ENCODE measurements around the gene CTAGE15. TPM values are rescaled to one million over a fixed set of nuclear protein-coding genes. Genes with fewer than 3 reads are reported as not detected.
"Not testable (repeated sequence)": the region's sequence is repeated elsewhere in the genome, so short reads cannot be mapped to it uniquely, and the experiment has no call there.

Gene CTAGE15
- 2.9 TPM for total RNA-seq

- not testable (repeated sequence) for DNase-seq (ENCODE audit: low spot score)
These were observed at the start of gene CTAGE15 for GRCh38 chr7:143571501-143571900. TSS of gene CTAGE15 (plus strand) at chr7:143571801. CDS start at chr7:143571818, 17 bp downstream.

- not testable (repeated sequence) for DNase-seq (ENCODE audit: low spot score)
These were observed 49.2 kb upstream of the CTAGE15 start for GRCh38 chr7:143522309-143522916.

GRCh38 chr7:143531169-143531926 lies 40.3 kb upstream of the CTAGE15 start:
- DNase-seq (ENCODE audit: low spot score) = not testable (repeated sequence)

GRCh38 chr7:143531932-143532331 lies 39.7 kb upstream of the CTAGE15 start:
- not testable (repeated sequence) for DNase-seq (ENCODE audit: low spot score)

GRCh38 chr7:143533213-143533839 lies 38.3 kb upstream of the CTAGE15 start:
- not testable (repeated sequence) for DNase-seq (ENCODE audit: low spot score)

GRCh38 chr7:143536443-143536842 lies 35.2 kb upstream of the CTAGE15 start:
- not testable (repeated sequence) for DNase-seq (ENCODE audit: low spot score)

- DNase-seq (ENCODE audit: low spot score) = not testable (repeated sequence)
These were observed 28.1 kb upstream of the CTAGE15 start for GRCh38 chr7:143543288-143544038.

- not testable (repeated sequence) for DNase-seq (ENCODE audit: low spot score)
These were observed 15.6 kb upstream of the CTAGE15 start for GRCh38 chr7:143555968-143556367.

GRCh38 chr7:143563306-143563705 lies 8.3 kb upstream of the CTAGE15 start:
- peak; percentile 27 for DNase-seq (ENCODE audit: low spot score)

GRCh38 chr7:143566001-143566400 lies 5.6 kb upstream of the CTAGE15 start:
- DNase-seq (ENCODE audit: low spot score) = not testable (repeated sequence)

GRCh38 chr7:143588183-143588582 lies 16.6 kb downstream of the CTAGE15 start:
- DNase-seq (ENCODE audit: low spot score) = not testable (repeated sequence)

GRCh38 chr7:143589897-143590296 lies 18.3 kb downstream of the CTAGE15 start:
- not testable (repeated sequence) for DNase-seq (ENCODE audit: low spot score)

GRCh38 chr7:143598086-143598485 lies 26.5 kb downstream of the CTAGE15 start:
- not testable (repeated sequence) for DNase-seq (ENCODE audit: low spot score)

- not testable (repeated sequence) for DNase-seq (ENCODE audit: low spot score)
These were observed 31.9 kb downstream of the CTAGE15 start for GRCh38 chr7:143603549-143603948.

GRCh38 chr7:143606088-143606487 lies 34.5 kb downstream of the CTAGE15 start:
- not testable (repeated sequence) for DNase-seq (ENCODE audit: low spot score)

- DNase-seq (ENCODE audit: low spot score) = not testable (repeated sequence)
These were observed 43.9 kb downstream of the CTAGE15 start for GRCh38 chr7:143615545-143615944.

- not testable (repeated sequence) for DNase-seq (ENCODE audit: low spot score)
These were observed 45.6 kb downstream of the CTAGE15 start for GRCh38 chr7:143617204-143617603.

- DNase-seq (ENCODE audit: low spot score) = not testable (repeated sequence)
These were observed 48.5 kb downstream of the CTAGE15 start for GRCh38 chr7:143620058-143620457.

- not testable (repeated sequence) for DNase-seq (ENCODE audit: low spot score)
These were observed 49.0 kb downstream of the CTAGE15 start, which contains the start of gene TCAF2 for GRCh38 chr7:143620646-143621045. TSS of gene TCAF2 (plus strand) at chr7:143620974.

- DNase-seq (ENCODE audit: low spot score) = not testable (repeated sequence)
These were observed 49.6 kb downstream of the CTAGE15 start for GRCh38 chr7:143621175-143621574.

- DNase-seq (ENCODE audit: low spot score) = not testable (repeated sequence)
These were observed 50.5 kb downstream of the CTAGE15 start for GRCh38 chr7:143622130-143622529.
